ENCODE measurements around the gene PXT1.

Gene PXT1

DNA sequence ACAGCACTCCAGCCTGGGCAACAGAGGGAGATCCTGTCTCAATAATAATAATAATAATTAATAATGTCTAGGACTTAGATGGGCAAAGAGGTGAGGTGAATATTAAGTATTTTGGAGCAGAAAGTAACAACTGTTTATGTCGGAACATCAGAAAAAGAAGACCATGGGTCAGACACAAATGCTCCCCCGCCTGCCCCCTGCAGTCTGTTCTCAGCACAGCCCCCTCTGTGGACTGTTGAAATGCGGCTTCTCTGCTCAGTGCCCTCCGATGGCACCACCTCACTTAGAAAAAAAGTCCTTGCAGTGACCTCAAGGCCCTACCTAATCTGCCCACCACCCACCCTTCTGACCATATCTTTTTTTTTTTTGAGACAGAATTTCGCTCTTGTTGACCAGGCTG lies 50.0 kb downstream of the PXT1 start:
- DNase-seq (ENCODE audit: low read depth): no peak
- TF ChIP-seq, protein P1, sequence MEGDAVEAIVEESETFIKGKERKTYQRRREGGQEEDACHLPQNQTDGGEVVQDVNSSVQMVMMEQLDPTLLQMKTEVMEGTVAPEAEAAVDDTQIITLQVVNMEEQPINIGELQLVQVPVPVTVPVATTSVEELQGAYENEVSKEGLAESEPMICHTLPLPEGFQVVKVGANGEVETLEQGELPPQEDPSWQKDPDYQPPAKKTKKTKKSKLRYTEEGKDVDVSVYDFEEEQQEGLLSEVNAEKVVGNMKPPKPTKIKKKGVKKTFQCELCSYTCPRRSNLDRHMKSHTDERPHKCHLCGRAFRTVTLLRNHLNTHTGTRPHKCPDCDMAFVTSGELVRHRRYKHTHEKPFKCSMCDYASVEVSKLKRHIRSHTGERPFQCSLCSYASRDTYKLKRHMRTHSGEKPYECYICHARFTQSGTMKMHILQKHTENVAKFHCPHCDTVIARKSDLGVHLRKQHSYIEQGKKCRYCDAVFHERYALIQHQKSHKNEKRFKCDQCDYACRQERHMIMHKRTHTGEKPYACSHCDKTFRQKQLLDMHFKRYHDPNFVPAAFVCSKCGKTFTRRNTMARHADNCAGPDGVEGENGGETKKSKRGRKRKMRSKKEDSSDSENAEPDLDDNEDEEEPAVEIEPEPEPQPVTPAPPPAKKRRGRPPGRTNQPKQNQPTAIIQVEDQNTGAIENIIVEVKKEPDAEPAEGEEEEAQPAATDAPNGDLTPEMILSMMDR (conservative IDR thresholded peaks at IDR 0.05; ENCODE audit: low read length): no peak

DNA sequence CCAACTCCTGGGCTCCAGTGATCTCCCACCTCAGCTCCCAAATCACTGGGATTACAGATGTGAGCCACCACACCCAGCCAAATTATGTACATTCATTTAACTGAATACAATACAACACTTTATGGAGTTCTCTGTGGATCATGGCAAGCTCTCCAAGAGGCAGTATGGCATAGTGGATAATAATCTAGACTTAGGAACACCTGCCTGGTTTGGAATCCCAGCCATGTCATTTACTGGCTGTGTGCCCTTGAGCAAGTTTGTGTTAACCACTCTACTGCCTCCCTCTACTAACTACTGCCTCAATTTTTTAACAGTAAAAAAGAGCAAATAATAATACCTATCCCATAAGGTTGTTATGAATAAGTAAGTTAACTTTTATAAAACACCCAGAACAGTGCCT lies 53.3 kb downstream of the PXT1 start:
- no peak for DNase-seq (ENCODE audit: low read depth)
- TF ChIP-seq, protein P1 (conservative IDR thresholded peaks at IDR 0.05; ENCODE audit: low read length): no peak
- no peak overlapping the region for H3K4me3 ChIP-seq (ENCODE audit: low read length)

More for the DNA sequence above, 50.0 kb downstream of the PXT1 start:
- no peak overlapping the region for H3K4me3 ChIP-seq (ENCODE audit: low read length)

DNA sequence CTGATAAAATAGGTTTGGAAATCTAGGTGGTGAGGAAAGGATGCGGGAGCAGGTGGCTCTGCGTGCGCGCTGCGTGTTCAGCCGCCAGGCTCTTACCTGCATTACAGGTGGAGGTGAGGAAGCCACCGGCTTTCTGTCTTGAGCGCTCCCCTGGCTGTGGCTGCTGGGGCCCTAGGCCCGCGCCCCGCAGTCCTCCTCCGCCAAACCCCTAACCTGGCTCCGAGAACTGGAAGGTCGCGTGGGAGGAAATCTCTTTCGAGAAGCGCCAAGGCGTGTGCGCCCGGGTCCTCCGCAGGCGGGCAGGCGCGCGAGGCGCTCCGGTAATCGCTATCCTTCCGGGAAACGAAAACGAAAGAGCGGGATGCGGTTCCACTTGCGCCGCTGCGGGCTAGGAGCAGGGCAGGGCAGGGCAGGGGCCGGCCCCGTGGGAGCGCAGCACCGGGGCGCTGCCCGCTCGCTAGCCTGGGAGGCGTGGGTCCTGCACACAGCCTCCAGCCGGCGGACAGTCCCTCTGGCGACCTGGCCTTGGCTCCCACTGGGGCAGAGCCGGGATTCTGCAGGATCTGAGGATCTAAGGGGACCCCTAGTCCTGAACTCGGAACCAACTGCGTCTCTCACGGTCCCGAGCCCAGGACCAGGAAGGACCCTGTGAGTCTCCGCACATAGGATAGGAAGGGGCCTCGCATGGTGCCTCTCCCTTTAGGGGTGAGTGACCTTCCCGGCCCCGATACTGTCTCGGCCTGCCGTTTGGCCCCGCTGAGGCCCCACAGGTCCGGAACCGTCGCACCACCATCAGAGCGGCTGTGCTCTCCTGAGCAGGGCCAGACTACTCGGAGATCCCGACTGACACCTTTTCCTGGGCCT lies 55.0 kb downstream of the PXT1 start, which contains the start of gene ETV7:
ETV7 (minus strand) TSS at position 230 of the 864 bp plus-strand sequence; CDS start at position 102, 128 bp downstream.
- H3K4me3 ChIP-seq (ENCODE audit: low read length): peak within 1 kb of the TSS; percentile 68
- DNase-seq (ENCODE audit: low read depth): peak; percentile 24
- TF ChIP-seq, protein P1 (conservative IDR thresholded peaks at IDR 0.05; ENCODE audit: low read length): no peak

DNA sequence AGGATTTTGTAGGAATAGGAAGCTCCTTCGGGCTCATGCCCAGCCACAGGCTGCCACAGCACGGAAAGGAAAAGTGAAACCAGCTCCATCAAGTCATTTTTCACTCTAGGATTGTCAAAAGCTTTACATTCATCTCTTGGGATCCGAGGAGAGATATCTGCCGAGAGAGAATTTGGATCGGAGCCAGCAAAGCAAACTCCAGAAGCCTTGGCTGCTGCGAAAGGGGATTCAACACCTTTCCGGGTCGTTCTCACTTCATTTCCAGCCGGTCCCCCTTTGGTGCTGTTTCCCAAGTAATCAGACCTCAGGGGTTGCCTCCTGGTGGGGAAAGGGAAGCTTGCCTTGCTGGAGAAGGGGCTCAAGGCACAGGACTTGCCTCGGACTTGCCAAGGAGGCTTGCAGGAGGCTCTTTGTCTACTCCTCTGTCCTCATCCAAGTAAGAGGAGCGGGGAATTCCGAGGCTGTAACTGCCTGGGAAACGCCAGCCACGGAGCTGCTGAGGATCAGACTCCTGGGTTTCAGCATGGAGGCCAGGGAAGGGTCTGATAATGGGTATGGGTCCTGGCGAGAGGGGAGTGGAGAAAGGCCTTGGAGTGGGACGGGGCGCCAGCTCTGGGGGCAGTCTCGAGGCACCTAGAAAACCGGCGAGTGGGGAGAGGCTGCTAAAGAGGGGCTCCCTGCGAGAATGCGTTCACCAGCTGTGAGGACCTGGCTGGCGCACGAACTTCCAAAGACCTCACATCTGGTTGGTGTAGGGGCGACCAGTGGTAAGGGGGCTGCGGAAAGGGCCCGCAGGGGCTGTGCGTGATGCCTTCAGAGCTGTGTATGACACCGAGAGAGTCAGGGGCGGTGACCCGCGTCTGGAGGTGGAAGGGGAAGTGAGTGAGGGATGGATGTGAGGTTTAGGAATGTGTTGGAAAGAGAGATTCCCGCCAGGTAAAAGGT lies 55.9 kb downstream of the PXT1 start:
- TF ChIP-seq, protein P1 (conservative IDR thresholded peaks at IDR 0.05; ENCODE audit: low read length): peak; percentile 37
- peak overlapping the region; percentile 68 for H3K4me3 ChIP-seq (ENCODE audit: low read length)
- peak; percentile 54 for DNase-seq (ENCODE audit: low read depth)

DNA sequence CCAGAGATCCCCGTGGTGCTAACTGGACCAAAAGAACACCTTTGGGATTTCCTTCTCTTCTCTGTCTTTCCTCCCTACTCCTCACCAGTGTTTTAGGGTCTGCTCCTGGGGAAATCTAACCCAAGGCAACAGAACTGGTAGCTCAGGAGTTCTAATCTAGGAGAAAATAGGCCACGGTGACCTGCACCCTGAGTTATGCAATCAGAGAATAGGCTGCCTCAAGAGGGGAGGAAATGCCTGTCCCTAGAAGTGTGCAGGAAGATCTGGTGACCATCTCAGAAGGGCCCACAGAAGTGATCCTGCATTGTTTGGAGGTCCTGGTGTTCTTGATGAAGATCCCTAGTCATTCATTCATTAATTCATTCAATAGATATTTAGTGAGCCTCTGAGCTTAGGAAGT lies 58.6 kb downstream of the PXT1 start:
- no peak overlapping the region for H3K4me3 ChIP-seq (ENCODE audit: low read length)

DNA sequence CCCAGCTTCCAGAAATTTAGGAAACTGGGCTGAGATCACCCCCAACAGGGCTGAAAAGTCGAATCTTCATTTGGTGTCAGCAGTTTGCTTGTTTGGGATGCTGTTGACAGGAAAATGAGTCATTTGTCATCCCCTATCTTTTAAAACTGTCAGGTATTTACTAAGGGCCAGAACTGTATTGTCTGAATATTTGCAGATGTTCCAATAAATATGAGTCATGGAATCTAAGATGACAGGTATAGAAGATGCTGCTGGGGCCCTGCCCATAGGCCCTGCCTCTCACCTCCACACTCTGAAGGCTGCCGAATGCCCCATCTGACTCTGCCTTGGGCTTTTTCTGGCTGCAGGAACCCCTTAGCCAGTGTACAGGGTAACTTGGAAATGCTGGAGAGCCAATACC lies 59.0 kb downstream of the PXT1 start:
- TF ChIP-seq, protein P1 (conservative IDR thresholded peaks at IDR 0.05; ENCODE audit: low read length): no peak
- no peak overlapping the region for H3K4me3 ChIP-seq (ENCODE audit: low read length)
- no peak for DNase-seq (ENCODE audit: low read depth)

More for the DNA sequence above, 58.6 kb downstream of the PXT1 start:
- DNase-seq (ENCODE audit: low read depth): no peak
- TF ChIP-seq, protein P1 (conservative IDR thresholded peaks at IDR 0.05; ENCODE audit: low read length): no peak
